Neural cell (in vitro differentiated cells): ENCODE results near the gene MMS19.

Experiments used
- CTCF ChIP-seq: fragments of 450-650 bp; IDR thresholded peaks from 2 replicates; pipeline ENCODE4 v1.5.1; 2014; ENCODE audit warnings: antibody characterized with exemption, mild to moderate bottlenecking, moderate library complexity; ENCODE audit not compliant: poor library complexity, severe bottlenecking
- EP300 ChIP-seq: fragments of 450-650 bp; conservative IDR thresholded peaks from 2 replicates; pipeline ENCODE4 v1.6.1; 2014; ENCODE audit warnings: antibody characterized with exemption, mild to moderate bottlenecking, moderate library complexity; ENCODE audit not compliant: poor library complexity, severe bottlenecking
- EZH2 ChIP-seq: fragments of 200-600, 300-800 bp; shearing (Covaris generic), sonication (generic); IDR thresholded peaks from 2 replicates; pipeline ENCODE4 v1.6.1; 2014; ENCODE audit warnings: antibody characterized with exemption, low read length, borderline replicate concordance, mild to moderate bottlenecking; ENCODE audit not compliant: insufficient read depth, poor library complexity, severe bottlenecking
- MXI1 ChIP-seq: fragments of 450-650 bp; conservative IDR thresholded peaks from 2 replicates; pipeline ENCODE4 v1.6.1; 2014; ENCODE audit warnings: antibody characterized with exemption, mild to moderate bottlenecking; ENCODE audit not compliant: poor library complexity, severe bottlenecking
- POLR2AphosphoS5 ChIP-seq: IDR thresholded peaks from 2 replicates; pipeline ENCODE4 v1.6.1; 2012
- RAD21 ChIP-seq: fragments of 450-650 bp; conservative IDR thresholded peaks from 2 replicates; pipeline ENCODE4 v1.6.1; 2014; ENCODE audit warnings: antibody characterized with exemption, mild to moderate bottlenecking, moderate library complexity
- SMC3 ChIP-seq: fragments of 450-650 bp; conservative IDR thresholded peaks from 2 replicates; pipeline ENCODE4 v1.6.1; 2014; ENCODE audit warnings: antibody characterized with exemption, mild to moderate bottlenecking, moderate library complexity; ENCODE audit not compliant: poor library complexity
- TAF1 ChIP-seq: IDR thresholded peaks from 2 replicates; pipeline ENCODE4 v1.6.1; 2012; ENCODE audit warnings: low read depth

- TF ChIP-seq CTCF (no peak), TAF1 (no peak), EZH2 (no peak), POLR2AphosphoS5 (no peak), EP300 (no peak), MXI1 (no peak), RAD21 (no peak), SMC3 (no peak)
Measured at GRCh38 chr10:97520520-97520919, 22.3 kb upstream of the MMS19 start.
